Measurements from ENCODE around the gene C3orf22. TPM values are rescaled to one million over a fixed set of nuclear protein-coding genes. Genes with fewer than 3 reads are reported as not detected.
A peak's percentile ranks its signal among the peaks of the same experiment; 100 is the strongest.

C3orf22 gene
- polyA plus RNA-seq, 1 donor (not counting 4 experiments of a cell fraction or from before 2014, with no cell fraction given): not detected

GRCh38 chr3:126509597-126510307 is 49.0 kb downstream of the C3orf22 start:
- DNase-seq (ENCODE audit: low read depth, low spot score) (no peak), FAIRE-seq (peak; percentile 73)
- Histone ChIP-seq H4K20me1 (ENCODE audit: control insufficient read depth, extremely low read depth, insufficient read depth, low read length) (no peaks in the 10 kb centered on the region), H3K27ac (ENCODE audit: control insufficient read depth, insufficient read depth, low read length) (no peak overlapping the region), H3K4me1 (ENCODE audit: control insufficient read depth, extremely low read depth, insufficient read depth, low read length) (peaks cover 14% of the 10 kb centered on the region), H3K9me3 (ENCODE audit: control insufficient read depth, low read depth, low read length) (no peaks in the 10 kb centered on the region), H3K79me2 (ENCODE audit: control insufficient read depth, insufficient read depth, low read length) (no peaks in the 10 kb centered on the region), H3K27me3 (ENCODE audit: control insufficient read depth, extremely low read depth, insufficient read depth, low read length) (peaks cover 6% of the 10 kb centered on the region), H2AFZ (ENCODE audit: control insufficient read depth, low read length) (peak overlapping the region; percentile 54), H3K4me3 (ENCODE audit: control insufficient read depth in 2 of 3, extremely low read depth in 1 of 3, insufficient read depth in 2 of 3, low read depth in 1 of 3, low read length in 3 of 3) (no peak overlapping the region), H3K36me3 (ENCODE audit: control insufficient read depth in 2 of 2, extremely low read depth in 1 of 2, insufficient read depth in 2 of 2, low read length in 2 of 2) (no peaks in the 10 kb centered on the region), H3K4me2 (ENCODE audit: control insufficient read depth, extremely low read depth, insufficient read depth, low read depth, low read length) (no peak overlapping the region), H3K9ac (ENCODE audit: control insufficient read depth, extremely low read depth, insufficient read depth, low read length) (no peak overlapping the region), H3K9me1 (ENCODE audit: control insufficient read depth, extremely low read depth, insufficient read depth, low read length) (no peaks in the 10 kb centered on the region)
- dilution Hi-C loops (cut with MboI; ENCODE audit: extremely low pct_ligation_motif_present, low sequenced_read_pairs): no loop called here
- TF ChIP-seq, protein P1, sequence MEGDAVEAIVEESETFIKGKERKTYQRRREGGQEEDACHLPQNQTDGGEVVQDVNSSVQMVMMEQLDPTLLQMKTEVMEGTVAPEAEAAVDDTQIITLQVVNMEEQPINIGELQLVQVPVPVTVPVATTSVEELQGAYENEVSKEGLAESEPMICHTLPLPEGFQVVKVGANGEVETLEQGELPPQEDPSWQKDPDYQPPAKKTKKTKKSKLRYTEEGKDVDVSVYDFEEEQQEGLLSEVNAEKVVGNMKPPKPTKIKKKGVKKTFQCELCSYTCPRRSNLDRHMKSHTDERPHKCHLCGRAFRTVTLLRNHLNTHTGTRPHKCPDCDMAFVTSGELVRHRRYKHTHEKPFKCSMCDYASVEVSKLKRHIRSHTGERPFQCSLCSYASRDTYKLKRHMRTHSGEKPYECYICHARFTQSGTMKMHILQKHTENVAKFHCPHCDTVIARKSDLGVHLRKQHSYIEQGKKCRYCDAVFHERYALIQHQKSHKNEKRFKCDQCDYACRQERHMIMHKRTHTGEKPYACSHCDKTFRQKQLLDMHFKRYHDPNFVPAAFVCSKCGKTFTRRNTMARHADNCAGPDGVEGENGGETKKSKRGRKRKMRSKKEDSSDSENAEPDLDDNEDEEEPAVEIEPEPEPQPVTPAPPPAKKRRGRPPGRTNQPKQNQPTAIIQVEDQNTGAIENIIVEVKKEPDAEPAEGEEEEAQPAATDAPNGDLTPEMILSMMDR (optimal IDR thresholded peaks at IDR 0.05 in 1 of 3, IDR thresholded peaks at IDR 0.05 in 1 of 3, conservative IDR thresholded peaks at IDR 0.05 in 1 of 3; ENCODE audit: extremely low read depth in 1 of 3, insufficient read depth in 2 of 3, low read length in 3 of 3): no peak
- TF ChIP-seq EZH2 (IDR thresholded peaks at IDR 0.05; ENCODE audit: low read length): no peak

DNA sequence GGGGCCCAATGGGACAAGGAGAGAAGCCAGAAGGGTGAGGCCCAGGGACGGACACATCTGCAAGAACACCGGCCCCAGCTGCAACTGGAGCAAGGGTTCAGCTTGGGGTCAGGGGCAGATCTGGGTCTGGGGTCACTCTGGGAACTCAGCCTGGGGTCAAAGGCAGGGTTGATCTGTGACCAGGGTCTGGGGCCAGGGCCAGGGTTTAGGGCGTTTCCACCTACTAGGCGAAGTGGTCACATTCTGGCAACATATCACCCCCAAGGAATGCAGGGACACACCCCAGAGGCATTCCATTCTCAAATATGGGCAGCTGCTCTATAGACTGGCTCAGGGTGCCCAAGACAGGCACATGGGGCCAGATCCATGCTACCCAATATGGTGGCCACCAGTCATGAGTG is 50.2 kb downstream of the C3orf22 start:
- dilution Hi-C loops (cut with MboI; ENCODE audit: extremely low pct_ligation_motif_present, low sequenced_read_pairs): no loop called here

More for the DNA sequence above, 50.2 kb downstream of the C3orf22 start:
- Histone ChIP-seq H3K4me3 (ENCODE audit: control insufficient read depth in 2 of 3, extremely low read depth in 1 of 3, insufficient read depth in 2 of 3, low read depth in 1 of 3, low read length in 3 of 3) (no peak overlapping the region), H3K36me3 (ENCODE audit: control insufficient read depth in 2 of 2, extremely low read depth in 1 of 2, insufficient read depth in 2 of 2, low read length in 2 of 2) (no peaks in the 10 kb centered on the region), H3K79me2 (ENCODE audit: control insufficient read depth, insufficient read depth, low read length) (no peaks in the 10 kb centered on the region), H3K27me3 (ENCODE audit: control insufficient read depth, extremely low read depth, insufficient read depth, low read length) (peaks cover 13% of the 10 kb centered on the region), H2AFZ (ENCODE audit: control insufficient read depth, low read length) (no peak overlapping the region), H3K4me2 (ENCODE audit: control insufficient read depth, extremely low read depth, insufficient read depth, low read depth, low read length) (no peak overlapping the region), H3K9ac (ENCODE audit: control insufficient read depth, extremely low read depth, insufficient read depth, low read length) (no peak overlapping the region), H3K4me1 (ENCODE audit: control insufficient read depth, extremely low read depth, insufficient read depth, low read length) (peaks cover 14% of the 10 kb centered on the region), H3K27ac (ENCODE audit: control insufficient read depth, insufficient read depth, low read length) (no peak overlapping the region), H3K9me1 (ENCODE audit: control insufficient read depth, extremely low read depth, insufficient read depth, low read length) (no peaks in the 10 kb centered on the region), H4K20me1 (ENCODE audit: control insufficient read depth, extremely low read depth, insufficient read depth, low read length) (no peaks in the 10 kb centered on the region), H3K9me3 (ENCODE audit: control insufficient read depth, low read depth, low read length) (no peaks in the 10 kb centered on the region)
- no peak for DNase-seq (ENCODE audit: low read depth, low spot score)
- FAIRE-seq: no peak
- TF ChIP-seq, protein P1 (optimal IDR thresholded peaks at IDR 0.05 in 1 of 3, IDR thresholded peaks at IDR 0.05 in 1 of 3, conservative IDR thresholded peaks at IDR 0.05 in 1 of 3; ENCODE audit: extremely low read depth in 1 of 3, insufficient read depth in 2 of 3, low read length in 3 of 3): no peak
- TF ChIP-seq EZH2 (IDR thresholded peaks at IDR 0.05; ENCODE audit: low read length): no peak
